HG03280 (cell line): ENCODE results near the gene AHCYL1.

ENCODE experiments used
- ATAC-seq: cut with Tn5 transposase; IDR thresholded peaks from one replicate; pipeline ENCODE4 v1.9.1; 2021; ENCODE audit warnings: mild to moderate bottlenecking, moderate library complexity; ENCODE audit not compliant: unreplicated experiment

Gene AHCYL1

GRCh38 chr1:110059133-110059863 lies 74.7 kb downstream of the AHCYL1 start:
- ATAC-seq, result no peak

GRCh38 chr1:110060034-110060661 lies 75.6 kb downstream of the AHCYL1 start:
- no peak for ATAC-seq

- no peak for ATAC-seq
These were observed 76.1 kb downstream of the AHCYL1 start for GRCh38 chr1:110060662-110061060.

GRCh38 chr1:110061341-110061740 lies 76.8 kb downstream of the AHCYL1 start:
- ATAC-seq, result no peak

GRCh38 chr1:110062612-110063011 lies 78.0 kb downstream of the AHCYL1 start:
- no peak for ATAC-seq

- no peak for ATAC-seq
These were observed 79.2 kb downstream of the AHCYL1 start for GRCh38 chr1:110063781-110064180.

GRCh38 chr1:110064576-110065337 lies 80.2 kb downstream of the AHCYL1 start:
- no peak for ATAC-seq

GRCh38 chr1:110065841-110066240 lies 81.3 kb downstream of the AHCYL1 start:
- ATAC-seq, result no peak

- ATAC-seq, result no peak
These were observed 82.9 kb downstream of the AHCYL1 start for GRCh38 chr1:110067479-110067892.

- ATAC-seq, result no peak
These were observed 83.5 kb downstream of the AHCYL1 start for GRCh38 chr1:110067893-110068645.

GRCh38 chr1:110068646-110069403 lies 84.3 kb downstream of the AHCYL1 start:
- no peak for ATAC-seq

- no peak for ATAC-seq
These were observed 85.1 kb downstream of the AHCYL1 start for GRCh38 chr1:110069404-110070281.

- ATAC-seq, result no peak
These were observed 85.7 kb downstream of the AHCYL1 start for GRCh38 chr1:110070282-110070669.

GRCh38 chr1:110070671-110071242 lies 86.2 kb downstream of the AHCYL1 start, which contains the start of gene ALX3:
Gene ALX3, minus strand, starts transcription at chr1:110070672. Its CDS starts 60 bp downstream, at chr1:110070612.
- no peak for ATAC-seq
